GM23338 (cell line): ENCODE results near the gene ATP13A2. TPM values are rescaled to one million over a fixed set of nuclear protein-coding genes. Genes with fewer than 3 reads are reported as not detected.

Experiments
- ATAC-seq: fragments of 200-7000 bp; cut with Tn5 transposase; 3 replicates; pipeline ENCODE4 v1.9.1; 2020
- DNase-seq: peaks from one replicate; pipeline ENCODE4 v3.0.0-alpha.2; 2015; ENCODE audit warnings: low spot score
- H2AFZ ChIP-seq: fragments of 200-600 bp; sonication (generic); 2 replicates; pipeline ENCODE4 v1.8.0; 2016; ENCODE audit warnings: antibody characterized with exemption, mild to moderate bottlenecking, moderate library complexity
- H3F3A ChIP-seq: fragments of 200-600 bp; sonication (generic); replicated peaks from 2 replicates; pipeline ENCODE4 v1.8.0; 2017; ENCODE audit warnings: antibody characterized with exemption, mixed run types, low read depth
- H3K27ac ChIP-seq: fragments of 200-600 bp; sonication (generic); 2 replicates; pipeline ENCODE4 v1.6.1; 2016; ENCODE audit warnings: low read depth
- H3K27me3 ChIP-seq: fragments of 200-600 bp; sonication (generic); 2 replicates; pipeline ENCODE4 v1.8.0; 2016; ENCODE audit warnings: mild to moderate bottlenecking, mixed run types, moderate library complexity; ENCODE audit not compliant: insufficient read depth
- H3K36me3 ChIP-seq: fragments of 200-600 bp; sonication (generic); 2 replicates; pipeline ENCODE4 v1.8.0; 2016; ENCODE audit warnings: mild to moderate bottlenecking; ENCODE audit not compliant: insufficient read depth
- H3K4me1 ChIP-seq: fragments of 200-600 bp; sonication (generic); 2 replicates; pipeline ENCODE4 v1.8.0; 2016; ENCODE audit warnings: mild to moderate bottlenecking, moderate library complexity; ENCODE audit not compliant: insufficient read depth
- H3K4me2 ChIP-seq: fragments of 200-600 bp; sonication (generic); 2 replicates; pipeline ENCODE4 v1.7.1; 2017; ENCODE audit warnings: mixed run types
- H3K4me3 ChIP-seq: fragments of 200-600 bp; sonication (generic); 2 replicates; pipeline ENCODE4 v1.6.1; 2016; ENCODE audit warnings: mixed run types
- H3K79me2 ChIP-seq: fragments of 200-600 bp; sonication (generic); replicated peaks from 2 replicates; pipeline ENCODE4 v1.8.0; 2017; ENCODE audit warnings: mild to moderate bottlenecking; ENCODE audit not compliant: insufficient read depth
- H3K9me2 ChIP-seq: fragments of 200-600 bp; sonication (generic); 2 replicates; pipeline ENCODE4 v1.8.0; 2017; ENCODE audit not compliant: insufficient read depth
- H4K20me1 ChIP-seq: fragments of 200-600 bp; sonication (generic); replicated peaks from 2 replicates; pipeline ENCODE4 v1.8.0; 2017; ENCODE audit warnings: mild to moderate bottlenecking; ENCODE audit not compliant: insufficient read depth
- H3K27ac Mint-ChIP-seq: 2 replicates; pipeline ENCODE4 v1.8.0; 2020; ENCODE audit warnings: inconsistent platforms, mild to moderate bottlenecking, moderate library complexity, mixed read lengths
- H3K27me3 Mint-ChIP-seq: 3 replicates; pipeline ENCODE4 v1.8.0; 2022; ENCODE audit warnings: low read depth, mild to moderate bottlenecking, moderate library complexity, mixed read lengths, inconsistent platforms; ENCODE audit not compliant: insufficient read depth, poor library complexity
- H3K36me3 Mint-ChIP-seq: 3 replicates; pipeline ENCODE4 v1.8.0; 2021; ENCODE audit warnings: low read depth, mild to moderate bottlenecking, inconsistent platforms, moderate library complexity, mixed read lengths
- H3K4me1 Mint-ChIP-seq: 3 replicates; pipeline ENCODE4 v1.8.0; 2020; ENCODE audit warnings: mild to moderate bottlenecking, inconsistent platforms, mixed read lengths
- H3K4me3 Mint-ChIP-seq: 3 replicates; pipeline ENCODE4 v1.8.0; 2021; ENCODE audit warnings: moderate library complexity, mild to moderate bottlenecking, inconsistent platforms, mixed read lengths
- H3K9me3 Mint-ChIP-seq: 3 replicates; pipeline ENCODE4 v1.8.0; 2020; ENCODE audit warnings: moderate library complexity, mild to moderate bottlenecking, inconsistent platforms, mixed read lengths
- CREB1 ChIP-seq: fragments of 250-450 bp; sonication (Bioruptor Pico); IDR thresholded peaks from 2 replicates; pipeline ENCODE4 v1.5.0; 2020; ENCODE audit warnings: low read depth, mild to moderate bottlenecking, moderate library complexity
- CTCF ChIP-seq, 2 experiments: fragments of 200-600 bp in 1 of 2; sonication (generic) in 1 of 2; conservative IDR thresholded peaks; 2 replicates each; pipeline versions ENCODE4 v1.5.1 to v1.6.1; 2016 to 2017; ENCODE audit warnings: antibody characterized with exemption in 2 of 2, low read depth in 2 of 2, mild to moderate bottlenecking in 2 of 2, moderate library complexity in 1 of 2
- EZH2 ChIP-seq: fragments of 200-600 bp; sonication (generic); IDR thresholded peaks from one replicate; pipeline ENCODE4 v1.8.0; 2017; ENCODE audit warnings: antibody characterized with exemption, mild to moderate bottlenecking, low read depth; ENCODE audit not compliant: unreplicated experiment
- EZH2phosphoT487 ChIP-seq: fragments of 200-600 bp; sonication (generic); IDR thresholded peaks from one replicate; pipeline ENCODE4 v1.8.1; 2018; ENCODE audit warnings: antibody characterized with exemption; ENCODE audit not compliant: unreplicated experiment
- polyA plus RNA-seq: library from polyadenylated mRNA; unstranded; fragments of >200 nt; fragmentation: Nextera tagmentation; extraction: Ambion mirVana; gene quantifications from 2 replicates; pipeline ENCODE4 v1.2.1, GENCODE V29; 2016
- total RNA-seq: library from RNA; depleted of rRNA; stranded (reverse); fragments of >200 nt; shearing (Covaris generic); gene quantifications from 2 replicates; pipeline ENCODE4 v1.2.3, GENCODE V29; 2014

ATP13A2 gene
- total and polyA plus RNA-seq, 2 experiments from 2014 or later: 30.1 to 87.7 TPM

- peaks cover 10% of the 10 kb centered on the region for H3F3A ChIP-seq
- DNase-seq (peak; percentile 46), ATAC-seq (peak; percentile 23)
- peak overlapping the region; percentile 78 for H2AFZ ChIP-seq
- H4K20me1 ChIP-seq: no peaks in the 10 kb centered on the region
- no peak overlapping the region for H3K4me3 Mint-ChIP-seq
- 0 out of 3 replicates have a peak, but pooled peaks cover 2% of the 10 kb centered on the region for H3K36me3 Mint-ChIP-seq
- H3K27me3 Mint-ChIP-seq: peaks cover 12% of the 10 kb centered on the region
- H3K36me3 ChIP-seq: no peaks in the 10 kb centered on the region; the same call in 1 of the 2 replicates
- TF ChIP-seq CTCF (conservative IDR thresholded peaks at IDR 0.05; ENCODE audit: low read depth in 2 of 2) (no peak), CREB1 (no peak), EZH2phosphoT487 (no peak)
- H3K79me2 ChIP-seq: no peaks in the 10 kb centered on the region
- peaks cover 3% of the 10 kb centered on the region; the same call in 1 of the 3 replicates for H3K9me3 Mint-ChIP-seq
- H3K4me2 ChIP-seq: peak overlapping the region; percentile 49; the same call in 1 of the 2 replicates
- H3K4me1 ChIP-seq: peaks cover 35% of the 10 kb centered on the region
- peaks cover 22% of the 10 kb centered on the region for H3K4me1 Mint-ChIP-seq
- no peak overlapping the region for H3K27ac Mint-ChIP-seq
- H3K27me3 ChIP-seq: no peaks in the 10 kb centered on the region
- H3K27ac ChIP-seq: no peak overlapping the region
- H3K9me2 ChIP-seq: no peaks in the 10 kb centered on the region
- H3K4me3 ChIP-seq: no peak overlapping the region
These were observed 48.6 kb upstream of the ATP13A2 start for GRCh38 chr1:17060306-17060749.

- Histone ChIP-seq H3K9me2 (no peaks in the 10 kb centered on the region), H2AFZ (peak overlapping the region; percentile 78; the same call in 1 of the 2 replicates), H3K4me2 (peak overlapping the region; percentile 49; the same call in 1 of the 2 replicates), H3K4me1 (peaks cover 35% of the 10 kb centered on the region), H3K79me2 (no peaks in the 10 kb centered on the region), H3K27ac (no peak overlapping the region), H3K27me3 (no peaks in the 10 kb centered on the region), H4K20me1 (no peaks in the 10 kb centered on the region), H3K36me3 (no peaks in the 10 kb centered on the region), H3F3A (peaks cover 14% of the 10 kb centered on the region), H3K4me3 (no peak overlapping the region)
- Mint-ChIP-seq H3K36me3 (0 out of 3 replicates have a peak, but pooled peaks cover 2% of the 10 kb centered on the region), H3K27me3 (peaks cover 12% of the 10 kb centered on the region), H3K4me1 (peaks cover 22% of the 10 kb centered on the region), H3K4me3 (no peak overlapping the region), H3K27ac (no peak overlapping the region), H3K9me3 (peaks cover 3% of the 10 kb centered on the region; the same call in 1 of the 3 replicates)
- ATAC-seq (peak; percentile 99), DNase-seq (peak; percentile 91)
- TF ChIP-seq EZH2 (no peak), CTCF (conservative IDR thresholded peaks at IDR 0.05; ENCODE audit: low read depth in 2 of 2) (peak; percentile 85 to 96)
These were observed 47.9 kb upstream of the ATP13A2 start for GRCh38 chr1:17059391-17060305.
